Thyroid gland (tissue), 4 donors: ENCODE results near the gene KCNJ6. TPM values are rescaled to one million over a fixed set of nuclear protein-coding genes. Genes with fewer than 3 reads are reported as not detected.

Experiments
- DNase-seq, 2 donors: peaks; one replicate each; pipeline ENCODE4 v3.0.0-alpha.2; 2019
- H3K27ac ChIP-seq, 3 donors: fragments of 200-600 bp; sonication (generic); 1 replicate in 2 of 3; 2 replicates in 1 of 3; pipeline ENCODE4 v1.5.1; 2016 to 2019; ENCODE audit warnings: mild to moderate bottlenecking in 1 of 3, moderate library complexity in 1 of 3
- H3K27me3 ChIP-seq: fragments of 200-600 bp; sonication (generic); one replicate; pipeline ENCODE4 v1.5.1; 2019
- H3K36me3 ChIP-seq, 2 donors: fragments of 200-600 bp; sonication (generic); one replicate each; pipeline ENCODE4 v1.5.1; 2016 to 2019
- H3K4me1 ChIP-seq, 2 donors: fragments of 200-600 bp; sonication (generic); one replicate each; pipeline ENCODE4 v1.5.1; 2017 to 2019
- H3K4me3 ChIP-seq, 3 donors: fragments of 200-600 bp; sonication (generic); replicated peaks in 1 of 3; 1 replicate in 2 of 3; 2 replicates in 1 of 3; pipeline ENCODE4 v1.5.1; 2016; ENCODE audit warnings: mild to moderate bottlenecking in 1 of 3
- H3K9me3 ChIP-seq: fragments of 200-600 bp; sonication (generic); one replicate; pipeline ENCODE4 v1.5.1; 2017
- POLR2A ChIP-seq, 2 donors: fragments of 450-650 bp; IDR thresholded peaks; one replicate each; pipeline ENCODE4 v1.6.1; 2017; ENCODE audit warnings: antibody characterized with exemption in 2 of 2, mild to moderate bottlenecking in 2 of 2, moderate library complexity in 1 of 2
- WGBS, 2 donors: methylation state at CpG; one replicate each; pipeline ENCODE4 v1.1.5; 2017; 5-methylcytosine and 5-hydroxymethylcytosine counted together
- intact Hi-C: fragments of 100-400 bp; cut with DNase I; formaldehyde crosslinking; loops from one replicate; pipeline ENCODE4 v1.15.1; 2023
- total RNA-seq, 4 donors: library from RNA; depleted of rRNA; stranded (reverse); fragments of >200 nt; gene quantifications; one replicate each; pipeline ENCODE4 v1.2.3, GENCODE V29; 2016
- TF ChIP-seq, protein P1 (sequence below), 6 experiments: fragments of 200-600 bp in 3 of 6; fragments of 450-650 bp in 3 of 6; sonication (generic) in 3 of 6; IDR thresholded peaks; one replicate each; pipeline ENCODE4 v1.5.1; 2016 to 2019; ENCODE audit warnings: antibody characterized with exemption in 6 of 6, mild to moderate bottlenecking in 2 of 6, inconsistent platforms in 1 of 6, moderate library complexity in 1 of 6

KCNJ6 gene
- total RNA-seq, 4 donors from 2014 or later, result not detected

DNA sequence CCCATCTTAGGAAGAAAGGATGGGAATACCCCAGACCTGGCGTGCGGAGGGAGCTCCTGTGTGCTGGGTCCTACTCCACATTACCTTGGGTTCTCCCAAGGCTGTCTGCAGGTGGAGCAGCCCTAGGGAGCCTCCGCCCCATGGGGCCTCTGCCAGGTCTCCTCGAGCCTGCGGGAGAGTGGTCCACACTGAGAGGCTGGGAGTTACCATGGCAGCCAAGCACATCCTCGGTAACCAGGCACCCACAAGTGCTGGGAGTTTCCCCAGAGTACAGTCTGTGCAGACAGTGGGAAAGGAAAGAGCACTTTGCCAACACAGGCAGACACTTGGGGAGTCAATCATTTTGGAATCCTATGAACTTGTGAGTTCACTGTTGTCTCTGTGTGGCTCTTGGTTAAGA is 300.3 kb downstream of the KCNJ6 start:
- intact Hi-C loops, result no loop called here
- DNase-seq, result no peak
- Histone ChIP-seq H3K9me3 (no peaks in the 10 kb centered on the region), H3K27me3 (no peaks in the 10 kb centered on the region), H3K4me3 (no peak overlapping the region), H3K27ac (no peak overlapping the region), H3K4me1 (no peaks in the 10 kb centered on the region), H3K36me3 (no peaks in the 10 kb centered on the region)
- TF ChIP-seq POLR2A (IDR thresholded peaks at IDR 0.05), result no peak
- TF ChIP-seq, protein P1, sequence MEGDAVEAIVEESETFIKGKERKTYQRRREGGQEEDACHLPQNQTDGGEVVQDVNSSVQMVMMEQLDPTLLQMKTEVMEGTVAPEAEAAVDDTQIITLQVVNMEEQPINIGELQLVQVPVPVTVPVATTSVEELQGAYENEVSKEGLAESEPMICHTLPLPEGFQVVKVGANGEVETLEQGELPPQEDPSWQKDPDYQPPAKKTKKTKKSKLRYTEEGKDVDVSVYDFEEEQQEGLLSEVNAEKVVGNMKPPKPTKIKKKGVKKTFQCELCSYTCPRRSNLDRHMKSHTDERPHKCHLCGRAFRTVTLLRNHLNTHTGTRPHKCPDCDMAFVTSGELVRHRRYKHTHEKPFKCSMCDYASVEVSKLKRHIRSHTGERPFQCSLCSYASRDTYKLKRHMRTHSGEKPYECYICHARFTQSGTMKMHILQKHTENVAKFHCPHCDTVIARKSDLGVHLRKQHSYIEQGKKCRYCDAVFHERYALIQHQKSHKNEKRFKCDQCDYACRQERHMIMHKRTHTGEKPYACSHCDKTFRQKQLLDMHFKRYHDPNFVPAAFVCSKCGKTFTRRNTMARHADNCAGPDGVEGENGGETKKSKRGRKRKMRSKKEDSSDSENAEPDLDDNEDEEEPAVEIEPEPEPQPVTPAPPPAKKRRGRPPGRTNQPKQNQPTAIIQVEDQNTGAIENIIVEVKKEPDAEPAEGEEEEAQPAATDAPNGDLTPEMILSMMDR (IDR thresholded peaks at IDR 0.05), result no peak
- 85 to 95% methylated on average over 4 of the region's 6 CpGs for WGBS, 2 donors

DNA sequence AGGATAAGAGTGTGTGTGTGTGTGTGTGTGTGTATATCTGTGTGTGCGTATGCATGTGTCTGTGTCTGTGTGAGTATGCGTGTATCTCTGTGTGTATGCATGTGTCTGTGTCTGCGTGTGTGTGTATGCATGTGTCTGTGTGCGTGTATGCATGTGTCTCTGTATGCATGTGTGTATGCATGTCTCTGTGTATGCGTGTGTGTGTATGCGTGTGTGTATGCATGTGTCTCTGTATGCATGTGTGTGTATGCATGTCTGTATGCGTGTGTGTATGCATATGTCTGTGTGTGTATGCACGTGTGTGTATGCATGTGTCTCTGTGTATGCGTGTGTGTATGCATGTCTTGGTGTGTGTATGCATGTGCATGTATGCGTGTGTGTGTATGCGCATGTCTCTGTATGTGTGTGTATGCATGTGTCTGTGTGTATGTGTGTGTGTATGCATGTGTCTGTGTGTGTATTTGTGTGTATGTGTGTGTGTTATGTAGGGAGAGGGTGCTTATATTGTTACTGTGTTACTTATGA is 301.8 kb downstream of the KCNJ6 start:
- 93 to 96% methylated on average over 11 of the region's 11 CpGs for WGBS, 2 donors
- no peaks in the 10 kb centered on the region for H3K36me3 ChIP-seq
- no peaks in the 10 kb centered on the region for H3K27me3 ChIP-seq
- H3K4me3 ChIP-seq, result no peak overlapping the region
- intact Hi-C loops, result no loop called here
- H3K9me3 ChIP-seq, result no peaks in the 10 kb centered on the region
- H3K27ac ChIP-seq, result no peak overlapping the region
- H3K4me1 ChIP-seq, result no peaks in the 10 kb centered on the region
- TF ChIP-seq POLR2A (IDR thresholded peaks at IDR 0.05), result no peak
- TF ChIP-seq, protein P1 (IDR thresholded peaks at IDR 0.05), result no peak
- DNase-seq, result no peak

GRCh38 chr21:37607081-37607480 is 309.2 kb downstream of the KCNJ6 start:
- Histone ChIP-seq H3K9me3 (no peaks in the 10 kb centered on the region), H3K27me3 (no peaks in the 10 kb centered on the region), H3K36me3 (no peaks in the 10 kb centered on the region), H3K4me3 (no peak overlapping the region), H3K4me1 (no peaks in the 10 kb centered on the region), H3K27ac (no peak overlapping the region)
- TF ChIP-seq, protein P1 (IDR thresholded peaks at IDR 0.05), result no peak
- no peak for TF ChIP-seq POLR2A (IDR thresholded peaks at IDR 0.05)
- intact Hi-C loops, result no loop called here
- DNase-seq, result no peak
- 66 to 71% methylated on average over 4 of the region's 4 CpGs for WGBS, 2 donors

DNA sequence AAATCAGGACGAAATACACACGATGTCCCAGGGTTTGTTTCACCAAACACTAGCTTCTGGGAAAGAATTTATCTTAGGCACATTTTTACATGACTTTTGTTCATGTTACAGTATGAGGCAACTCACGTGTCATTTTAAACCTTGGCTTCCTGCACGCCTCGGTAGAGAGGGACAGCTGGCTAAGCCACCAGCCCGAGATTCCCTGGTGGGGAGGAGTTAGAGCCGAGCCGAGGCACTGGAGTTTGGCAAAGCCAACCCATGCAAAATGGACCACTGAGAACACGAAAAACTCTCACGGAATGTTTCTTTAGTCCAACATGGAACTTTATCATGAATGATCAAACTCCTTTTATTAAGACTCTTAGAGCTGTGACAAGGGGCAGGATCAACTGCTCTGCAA is 309.7 kb downstream of the KCNJ6 start:
- Histone ChIP-seq H3K27me3 (no peaks in the 10 kb centered on the region), H3K4me1 (no peaks in the 10 kb centered on the region), H3K27ac (no peak overlapping the region), H3K36me3 (no peaks in the 10 kb centered on the region), H3K4me3 (no peak overlapping the region), H3K9me3 (no peaks in the 10 kb centered on the region)
- no peak for DNase-seq
- 85 to 88% methylated on average over 10 of the region's 10 CpGs for WGBS, 2 donors
- intact Hi-C loops, result no loop called here
- TF ChIP-seq POLR2A (IDR thresholded peaks at IDR 0.05), result no peak
- TF ChIP-seq, protein P1 (IDR thresholded peaks at IDR 0.05), result no peak

DNA sequence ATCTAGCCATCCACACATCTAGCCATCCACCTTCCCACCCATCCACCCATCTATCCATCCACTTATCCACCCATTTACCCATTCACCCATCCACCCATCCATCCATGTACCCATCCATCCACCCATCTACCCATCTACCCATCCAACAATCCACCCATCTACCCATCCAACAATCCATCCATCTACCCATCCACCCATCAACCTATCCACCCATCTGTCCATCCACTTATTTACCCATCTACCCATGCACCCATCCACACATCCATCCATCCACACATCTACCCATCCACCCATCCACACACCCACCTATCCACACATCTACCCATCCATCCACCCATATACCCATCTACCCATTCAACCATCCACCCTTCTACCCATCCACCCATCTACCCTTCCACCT is 311.3 kb downstream of the KCNJ6 start:
- Histone ChIP-seq H3K36me3 (no peaks in the 10 kb centered on the region), H3K4me3 (no peak overlapping the region), H3K27ac (no peak overlapping the region), H3K9me3 (no peaks in the 10 kb centered on the region), H3K4me1 (no peaks in the 10 kb centered on the region), H3K27me3 (no peaks in the 10 kb centered on the region)
- DNase-seq, result no peak
- TF ChIP-seq, protein P1 (IDR thresholded peaks at IDR 0.05), result no peak
- no peak for TF ChIP-seq POLR2A (IDR thresholded peaks at IDR 0.05)
- intact Hi-C loops, result no loop called here
